Nephron progenitor cell (in vitro differentiated cells): ENCODE measurements around the gene BLACAT1.

Experiments used
- DNase-seq: peaks from one replicate; pipeline ENCODE4 v3.0.0; 2021
- H3K27ac Mint-ChIP-seq: 2 replicates; pipeline ENCODE4 v1.8.0; 2021; ENCODE audit warnings: mild to moderate bottlenecking, moderate library complexity, mixed read lengths
- H3K27me3 Mint-ChIP-seq: 2 replicates; pipeline ENCODE4 v1.8.0; 2021; ENCODE audit warnings: mild to moderate bottlenecking, low read depth, mixed read lengths; ENCODE audit not compliant: poor library complexity
- H3K36me3 Mint-ChIP-seq: 2 replicates; pipeline ENCODE4 v1.8.0; 2021; ENCODE audit warnings: low read depth, mixed read lengths
- H3K4me1 Mint-ChIP-seq: 2 replicates; pipeline ENCODE4 v1.8.0; 2021; ENCODE audit warnings: mixed read lengths
- H3K4me3 Mint-ChIP-seq: 2 replicates; pipeline ENCODE4 v1.8.0; 2021; ENCODE audit warnings: mild to moderate bottlenecking, moderate library complexity, mixed read lengths
- H3K9me3 Mint-ChIP-seq: 2 replicates; pipeline ENCODE4 v1.8.0; 2021; ENCODE audit warnings: mild to moderate bottlenecking, moderate library complexity, mixed read lengths
- TF ChIP-seq, protein P1 (sequence below): fragments of 200-600 bp; sonication (generic); IDR thresholded peaks from 2 replicates; pipeline ENCODE4 v1.5.0; 2021; ENCODE audit warnings: antibody characterized with exemption

Gene BLACAT1

DNA sequence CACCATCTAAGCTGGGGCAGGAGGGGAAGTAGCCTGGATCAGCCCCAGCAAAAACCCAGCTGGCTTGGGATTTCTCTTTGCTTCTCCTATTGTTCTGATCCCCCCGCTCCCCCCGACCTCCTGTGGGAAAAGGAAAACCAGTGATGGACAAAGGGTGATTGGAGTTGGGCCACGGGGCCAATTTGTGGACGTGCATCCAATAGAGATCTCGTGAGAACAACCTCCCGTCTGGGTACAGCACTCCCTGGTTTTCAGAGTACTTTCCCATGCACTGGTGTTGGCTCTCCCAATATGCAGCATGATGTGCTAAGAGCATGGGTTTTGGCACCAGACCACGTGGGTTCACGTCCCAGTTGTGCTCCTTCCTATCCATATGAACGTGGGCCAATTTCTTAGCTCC is 9.0 kb downstream of the BLACAT1 start:
- no peak for DNase-seq
- Mint-ChIP-seq H3K36me3 (no peaks in the 10 kb centered on the region), H3K9me3 (no peaks in the 10 kb centered on the region), H3K27ac (no peak overlapping the region), H3K4me1 (peaks cover 100% of the 10 kb centered on the region), H3K4me3 (peak overlapping the region; percentile 82), H3K27me3 (peaks cover 6% of the 10 kb centered on the region)
- TF ChIP-seq, protein P1, sequence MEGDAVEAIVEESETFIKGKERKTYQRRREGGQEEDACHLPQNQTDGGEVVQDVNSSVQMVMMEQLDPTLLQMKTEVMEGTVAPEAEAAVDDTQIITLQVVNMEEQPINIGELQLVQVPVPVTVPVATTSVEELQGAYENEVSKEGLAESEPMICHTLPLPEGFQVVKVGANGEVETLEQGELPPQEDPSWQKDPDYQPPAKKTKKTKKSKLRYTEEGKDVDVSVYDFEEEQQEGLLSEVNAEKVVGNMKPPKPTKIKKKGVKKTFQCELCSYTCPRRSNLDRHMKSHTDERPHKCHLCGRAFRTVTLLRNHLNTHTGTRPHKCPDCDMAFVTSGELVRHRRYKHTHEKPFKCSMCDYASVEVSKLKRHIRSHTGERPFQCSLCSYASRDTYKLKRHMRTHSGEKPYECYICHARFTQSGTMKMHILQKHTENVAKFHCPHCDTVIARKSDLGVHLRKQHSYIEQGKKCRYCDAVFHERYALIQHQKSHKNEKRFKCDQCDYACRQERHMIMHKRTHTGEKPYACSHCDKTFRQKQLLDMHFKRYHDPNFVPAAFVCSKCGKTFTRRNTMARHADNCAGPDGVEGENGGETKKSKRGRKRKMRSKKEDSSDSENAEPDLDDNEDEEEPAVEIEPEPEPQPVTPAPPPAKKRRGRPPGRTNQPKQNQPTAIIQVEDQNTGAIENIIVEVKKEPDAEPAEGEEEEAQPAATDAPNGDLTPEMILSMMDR, result no peak

DNA sequence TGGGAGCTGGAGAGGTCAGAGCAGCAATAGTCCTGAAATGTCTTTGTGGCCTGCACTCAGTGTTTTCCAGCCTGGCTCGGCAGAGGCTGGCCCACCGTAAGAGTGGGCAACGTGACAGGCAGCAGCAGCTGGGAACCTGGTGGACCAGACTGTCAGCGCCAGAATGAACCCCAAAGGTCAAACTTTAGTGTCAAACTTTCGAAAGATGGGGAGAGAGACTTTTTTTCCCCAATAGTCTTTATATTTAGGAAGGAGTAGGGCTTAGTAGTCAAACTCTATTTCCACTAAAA is 10.3 kb downstream of the BLACAT1 start:
- Mint-ChIP-seq H3K4me1 (peaks cover 100% of the 10 kb centered on the region), H3K9me3 (no peaks in the 10 kb centered on the region), H3K4me3 (peak overlapping the region; percentile 68), H3K36me3 (no peaks in the 10 kb centered on the region), H3K27me3 (peaks cover 2% of the 10 kb centered on the region), H3K27ac (peak overlapping the region; percentile 83)
- TF ChIP-seq, protein P1, result no peak
- no peak for DNase-seq

DNA sequence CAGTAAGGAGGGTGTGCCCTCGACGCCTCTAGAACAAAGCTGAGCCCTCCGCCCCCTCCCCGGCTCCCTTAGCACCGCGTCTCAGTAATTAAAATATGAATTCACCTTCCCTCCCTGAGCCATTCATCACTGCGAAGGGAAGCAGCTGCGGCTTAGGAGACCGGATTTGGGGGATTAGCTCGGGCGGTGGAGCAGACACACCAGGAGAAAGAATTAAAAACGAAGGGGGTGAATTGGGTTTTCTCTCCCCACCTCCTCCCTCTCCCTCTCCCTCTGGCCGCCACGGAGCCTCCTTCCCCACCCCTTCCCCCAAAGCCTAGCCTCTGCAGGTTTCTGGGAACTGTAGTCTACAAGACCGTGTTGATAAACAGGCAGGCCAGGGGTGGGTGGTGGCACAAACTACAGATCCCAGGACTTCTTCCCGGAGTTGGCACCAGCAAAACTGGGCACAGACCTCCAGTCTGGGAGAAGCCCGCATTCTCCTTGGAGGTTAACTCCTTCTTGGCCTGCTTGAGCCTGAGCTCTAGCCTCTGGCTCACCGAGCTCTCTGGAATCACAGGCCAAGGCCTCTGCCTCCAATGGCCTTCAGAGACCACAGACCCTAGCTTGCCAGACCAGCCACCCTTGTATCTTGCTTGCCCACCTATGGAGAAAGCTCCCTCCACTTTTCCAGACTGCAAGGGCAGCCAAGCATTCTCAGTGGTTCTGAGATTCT is 10.8 kb downstream of the BLACAT1 start:
- H3K27me3 Mint-ChIP-seq, result peaks cover 2% of the 10 kb centered on the region
- DNase-seq, result no peak
- no peaks in the 10 kb centered on the region for H3K9me3 Mint-ChIP-seq

DNA sequence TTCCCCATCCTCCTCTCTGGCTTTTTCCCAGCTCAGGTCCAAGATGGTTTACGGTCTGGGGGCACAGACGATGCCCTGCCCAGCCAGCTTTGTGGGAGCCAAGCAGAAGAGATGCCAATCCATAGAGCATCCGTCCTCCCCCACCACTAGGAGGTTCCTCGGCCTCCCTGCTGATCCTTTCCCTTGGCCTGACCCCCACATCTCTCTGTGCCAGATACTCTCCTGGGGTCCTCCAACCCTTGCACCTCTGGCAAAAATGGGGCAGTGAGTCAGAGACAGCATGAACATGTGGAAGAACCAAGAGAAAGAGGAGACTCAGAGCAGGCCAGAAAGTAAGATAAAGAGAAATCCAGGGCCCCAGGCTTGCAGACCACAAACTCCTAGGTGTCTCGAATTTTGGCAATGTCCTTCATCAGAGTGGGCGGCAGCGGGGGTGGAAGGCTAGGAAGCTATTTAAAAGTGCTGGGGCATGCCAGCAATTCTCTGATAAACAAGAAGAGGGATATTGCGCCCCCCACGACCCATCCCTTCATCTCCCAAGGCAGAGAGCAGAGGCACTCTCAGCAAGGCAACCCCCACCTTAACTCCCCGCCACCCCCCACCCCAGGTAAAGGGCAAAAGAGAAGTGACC is 11.4 kb downstream of the BLACAT1 start:
- Mint-ChIP-seq H3K4me3 (peak overlapping the region; percentile 68), H3K27me3 (peaks cover under 1% of the 10 kb centered on the region), H3K27ac (peak overlapping the region; percentile 88), H3K36me3 (no peaks in the 10 kb centered on the region), H3K4me1 (peaks cover 99% of the 10 kb centered on the region), H3K9me3 (no peaks in the 10 kb centered on the region)
- DNase-seq, result no peak
- TF ChIP-seq, protein P1, result no peak

More for the DNA sequence above, 10.8 kb downstream of the BLACAT1 start:
- peaks cover 99% of the 10 kb centered on the region for H3K4me1 Mint-ChIP-seq
- peak overlapping the region; percentile 68 for H3K4me3 Mint-ChIP-seq
- peak overlapping the region; percentile 83 for H3K27ac Mint-ChIP-seq
- H3K36me3 Mint-ChIP-seq, result no peaks in the 10 kb centered on the region
- TF ChIP-seq, protein P1, result no peak

DNA sequence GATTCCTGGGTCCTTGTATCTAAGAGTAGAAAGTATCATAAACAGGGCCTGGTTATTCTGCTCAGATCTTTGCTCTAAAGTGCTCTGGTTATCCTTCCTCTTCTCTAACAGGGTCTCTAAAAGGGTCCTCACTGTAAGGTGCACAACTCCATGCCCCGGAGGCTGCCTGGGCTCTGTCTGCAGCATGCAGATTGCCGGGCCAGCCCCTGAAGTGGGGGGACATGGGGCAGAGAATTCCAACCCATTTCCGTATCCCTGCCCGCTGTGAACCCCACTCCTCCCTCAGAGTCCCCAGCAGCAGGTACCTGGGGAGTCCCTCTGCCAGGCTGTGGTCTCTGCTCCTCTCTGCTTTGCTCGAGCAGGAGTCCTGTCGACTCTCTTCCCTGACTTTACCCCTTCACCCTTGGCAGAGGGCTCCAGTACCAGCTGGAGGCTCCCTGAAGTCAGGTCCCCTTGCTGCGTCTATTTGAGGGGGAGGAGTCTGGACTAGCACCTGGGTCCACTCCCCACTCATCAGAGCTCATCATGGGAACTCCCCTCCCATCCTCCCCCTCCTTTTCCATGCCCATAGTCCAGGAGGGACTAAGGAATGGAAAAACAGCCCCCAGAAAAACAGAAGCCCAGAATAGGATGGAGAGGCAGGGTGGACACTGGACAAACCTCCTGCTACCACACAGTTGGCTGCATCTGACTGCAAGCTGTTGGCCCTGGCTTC is 12.1 kb downstream of the BLACAT1 start:
- Mint-ChIP-seq H3K27me3 (no peaks in the 10 kb centered on the region), H3K36me3 (no peaks in the 10 kb centered on the region), H3K4me3 (peak overlapping the region; percentile 68), H3K27ac (no peak overlapping the region), H3K9me3 (no peaks in the 10 kb centered on the region), H3K4me1 (peaks cover 99% of the 10 kb centered on the region)
- no peak for DNase-seq
- TF ChIP-seq, protein P1, result no peak
